ENCODE measurements around the gene ANKMY2. TPM values are rescaled to one million over a fixed set of nuclear protein-coding genes. Genes with fewer than 3 reads are reported as not detected.

The ANKMY2 gene
- total RNA-seq, 4 donors from 2014 or later, result 7.9 to 16.2 (median 8.6) TPM

GRCh38 chr7:16550671-16551070 lies 94.9 kb downstream of the ANKMY2 start:
- Histone ChIP-seq H3K4me3 (no peak overlapping the region), H3K4me1 (no peaks in the 10 kb centered on the region), H3K36me3 (no peaks in the 10 kb centered on the region), H3K27me3 (no peaks in the 10 kb centered on the region), H3K9me3 (no peaks in the 10 kb centered on the region), H3K27ac (no peak overlapping the region)
- TF ChIP-seq, protein P1, sequence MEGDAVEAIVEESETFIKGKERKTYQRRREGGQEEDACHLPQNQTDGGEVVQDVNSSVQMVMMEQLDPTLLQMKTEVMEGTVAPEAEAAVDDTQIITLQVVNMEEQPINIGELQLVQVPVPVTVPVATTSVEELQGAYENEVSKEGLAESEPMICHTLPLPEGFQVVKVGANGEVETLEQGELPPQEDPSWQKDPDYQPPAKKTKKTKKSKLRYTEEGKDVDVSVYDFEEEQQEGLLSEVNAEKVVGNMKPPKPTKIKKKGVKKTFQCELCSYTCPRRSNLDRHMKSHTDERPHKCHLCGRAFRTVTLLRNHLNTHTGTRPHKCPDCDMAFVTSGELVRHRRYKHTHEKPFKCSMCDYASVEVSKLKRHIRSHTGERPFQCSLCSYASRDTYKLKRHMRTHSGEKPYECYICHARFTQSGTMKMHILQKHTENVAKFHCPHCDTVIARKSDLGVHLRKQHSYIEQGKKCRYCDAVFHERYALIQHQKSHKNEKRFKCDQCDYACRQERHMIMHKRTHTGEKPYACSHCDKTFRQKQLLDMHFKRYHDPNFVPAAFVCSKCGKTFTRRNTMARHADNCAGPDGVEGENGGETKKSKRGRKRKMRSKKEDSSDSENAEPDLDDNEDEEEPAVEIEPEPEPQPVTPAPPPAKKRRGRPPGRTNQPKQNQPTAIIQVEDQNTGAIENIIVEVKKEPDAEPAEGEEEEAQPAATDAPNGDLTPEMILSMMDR (IDR thresholded peaks at IDR 0.05 in 4 of 5, conservative IDR thresholded peaks at IDR 0.05 in 1 of 5), result no peak
- TF ChIP-seq POLR2A (IDR thresholded peaks at IDR 0.05), result no peak
- in situ Hi-C loops (cut with MboI; ENCODE audit: low sequenced_read_pairs in 4 of 4), result loop anchor here in 2 of 4 donors (25.0 kb wide), 2 partner anchors 88 to 1238 kb away; partner anchors contain the start of gene SOSTDC1 (in 1 of the 2)
- ATAC-seq (no peak), DNase-seq (no peak)
- intact Hi-C loops (cut with DNase I; ENCODE audit: low total_unique reads), result no loop called here

Other genes with a start within 250 kb of the ANKMY2 start
- 1 to 10 TPM; 1.2 to 4.9 (median 2.4) TPM for gene CRPPA, start 224.2 kb downstream of the ANKMY2 start, total RNA-seq
- gene SOSTDC1, start 180.0 kb downstream of the ANKMY2 start, total RNA-seq, result not detected
- gene LRRC72, start 118.9 kb downstream of the ANKMY2 start, total RNA-seq, result not detected
- gene BZW2, start 427 bp upstream of the ANKMY2 start, total RNA-seq, result 100 to 1,000 TPM in 3 of 4 donors, 10 to 100 TPM in 1; 86.6 to 145 (median 123) TPM
- gene TSPAN13, start 108.0 kb upstream of the ANKMY2 start, total RNA-seq, result 1 to 10 TPM; 2.8 to 8.3 (median 6.9) TPM
- 1 to 10 TPM in 1 of 4 donors, not detected in 3; 1.4 TPM for gene AGR2, start 159.2 kb upstream of the ANKMY2 start, total RNA-seq
- not detected for gene AGR3, start 236.2 kb upstream of the ANKMY2 start, total RNA-seq